Right lobe of liver (tissue), 6 donors: Measurements from ENCODE around the gene RPL22. TPM values are rescaled to one million over a fixed set of nuclear protein-coding genes. Genes with fewer than 3 reads are reported as not detected.

Experiments used
- ATAC-seq, 4 donors: fragments of 200-7000 bp; cut with Tn5 transposase; one replicate each; pipeline ENCODE4 v1.9.1; 2020; ENCODE audit warnings: mild to moderate bottlenecking in 4 of 4, moderate library complexity in 4 of 4
- DNase-seq, 3 donors: peaks; one replicate each; pipeline ENCODE4 v3.0.0-alpha.2; 2020
- H3K27ac ChIP-seq, 3 donors: fragments of 200-600 bp; one replicate each; pipeline ENCODE4 v1.8.0; 2022
- H3K27me3 ChIP-seq, 2 donors: fragments of 200-600 bp; one replicate each; pipeline ENCODE4 v1.8.0; 2022
- H3K36me3 ChIP-seq, 4 donors: fragments of 200-600 bp; sonication (generic) in 1 of 4; one replicate each; pipeline versions ENCODE4 v1.5.1 to v1.8.0; 2017 to 2022; ENCODE audit warnings: control low read depth in 1 of 4
- H3K4me1 ChIP-seq, 4 donors: fragments of 200-600 bp; sonication (generic) in 1 of 4; one replicate each; pipeline versions ENCODE4 v1.5.1 to v1.8.0; 2017 to 2022; ENCODE audit warnings: control low read depth in 1 of 4
- H3K4me3 ChIP-seq, 3 donors: fragments of 200-600 bp; one replicate each; pipeline ENCODE4 v1.8.0; 2022
- H3K9me3 ChIP-seq, 4 donors: fragments of 200-600 bp; sonication (generic) in 1 of 4; one replicate each; pipeline versions ENCODE4 v1.5.1 to v1.8.0; 2017 to 2022; ENCODE audit warnings: control low read depth in 1 of 4
- CTCF ChIP-seq, 4 donors: fragments of 200-600 bp in 3 of 4; fragments of 450-650 bp in 1 of 4; IDR thresholded peaks; one replicate each; pipeline versions ENCODE4 v1.5.1 to v1.8.0; 2016 to 2022; ENCODE audit warnings: antibody characterized with exemption in 4 of 4, mild to moderate bottlenecking in 2 of 4
- POLR2A ChIP-seq: fragments of 450-650 bp; IDR thresholded peaks from one replicate; pipeline ENCODE4 v1.6.1; 2017; ENCODE audit warnings: antibody characterized with exemption, mild to moderate bottlenecking
- WGBS: methylation state at CpG from one replicate; pipeline ENCODE4 v1.1.6; 2018; ENCODE audit warnings: low coverage, low lambda C conversion rate; ENCODE audit not compliant: insufficient coverage; ENCODE audit errors: missing lambda C conversion rate; 5-methylcytosine and 5-hydroxymethylcytosine counted together
- intact Hi-C, 2 donors: fragments of 100-400 bp; cut with DNase I; formaldehyde crosslinking; loops; one replicate each; pipeline versions ENCODE4 v1.11.2 to v1.14.1; 2022
- total RNA-seq, 6 experiments: library from RNA; depleted of rRNA in 2 of 6; stranded (reverse); fragments of >200 nt in 2 of 6; fragmentation: NEBNext Ultra II Directional in 3 of 6; extraction: Animal tissue kit (Norgen Biotek cat#: 25700) in 3 of 6; gene quantifications; one replicate each; pipeline versions ENCODE4 v1.1.0 to v1.2.4, GENCODE V29; 2016 to 2023
- donor health status: DM: no; HTN: yes; CAD: no.
- donor health status: DM: no; HTN: no; CAD: no.
- donor health status: DM: no; HTN: no; CAD: no.
- donor health status: DM: no; HTN: yes; CAD: no.
- donor health status: DM: no; HTN: yes; CAD: no.

The RPL22 gene
- total RNA-seq, 6 experiments from 2014 or later, result 45.4 to 156 (median 134) TPM

- no peak overlapping the region for H3K27ac ChIP-seq
- intact Hi-C loops, result no loop called here
- no peaks in the 10 kb centered on the region for H3K36me3 ChIP-seq
- TF ChIP-seq POLR2A (no peak), CTCF (IDR thresholded peaks at IDR 0.05) (no peak)
- ATAC-seq (no peak), DNase-seq (no peak)
- 61% methylated on average over 4 of the region's 5 CpGs for WGBS
- no peak overlapping the region for H3K4me3 ChIP-seq
- H3K4me1 ChIP-seq, result peaks cover 0 to 4% (median 0%) of the 10 kb centered on the region in 4 donors
- peaks cover 0 to 14% of the 10 kb centered on the region in 2 donors for H3K27me3 ChIP-seq
- H3K9me3 ChIP-seq, result no peaks in the 10 kb centered on the region
Observed at GRCh38 chr1:6174621-6175410, 24.6 kb downstream of the RPL22 start.

GRCh38 chr1:6172549-6172948 lies 26.8 kb downstream of the RPL22 start:
- 55% methylated on average over 4 of the region's 10 CpGs for WGBS
- no peak for DNase-seq
- intact Hi-C loops, result no loop called here

GRCh38 chr1:6171548-6172124 lies 27.8 kb downstream of the RPL22 start:
- TF ChIP-seq POLR2A, result no peak
- no peaks in the 10 kb centered on the region for H3K9me3 ChIP-seq
- H3K27me3 ChIP-seq, result no peaks in the 10 kb centered on the region
- no peak overlapping the region for H3K27ac ChIP-seq
- ATAC-seq, result peak in 1 of 4 donors; percentile 16
- DNase-seq, result no peak
- 29% methylated on average over 6 of the region's 10 CpGs for WGBS
- no peak overlapping the region for H3K4me3 ChIP-seq
- H3K36me3 ChIP-seq, result no peaks in the 10 kb centered on the region
- intact Hi-C loops, result no loop called here
- no peaks in the 10 kb centered on the region for H3K4me1 ChIP-seq

More at GRCh38 chr1:6172549-6172948, 26.8 kb downstream of the RPL22 start:
- Histone ChIP-seq H3K36me3 (no peaks in the 10 kb centered on the region), H3K4me3 (no peak overlapping the region), H3K27me3 (no peaks in the 10 kb centered on the region), H3K4me1 (no peaks in the 10 kb centered on the region), H3K27ac (no peak overlapping the region), H3K9me3 (no peaks in the 10 kb centered on the region)
- no peak for ATAC-seq
- TF ChIP-seq CTCF (IDR thresholded peaks at IDR 0.05), result no peak
- TF ChIP-seq POLR2A, result no peak

GRCh38 chr1:6170742-6171201 lies 28.6 kb downstream of the RPL22 start:
- no peak for ATAC-seq
- Histone ChIP-seq H3K9me3 (no peaks in the 10 kb centered on the region), H3K4me1 (no peaks in the 10 kb centered on the region), H3K4me3 (no peak overlapping the region), H3K27me3 (no peaks in the 10 kb centered on the region), H3K27ac (no peak overlapping the region), H3K36me3 (no peaks in the 10 kb centered on the region)
- DNase-seq, result no peak
- WGBS, result 14% methylated on average over 1 of the region's 19 CpGs
- intact Hi-C loops, result no loop called here
- TF ChIP-seq POLR2A, result no peak
- no peak for TF ChIP-seq CTCF (IDR thresholded peaks at IDR 0.05)

GRCh38 chr1:6170116-6170741 lies 29.2 kb downstream of the RPL22 start:
- Histone ChIP-seq H3K27me3 (no peaks in the 10 kb centered on the region), H3K9me3 (no peaks in the 10 kb centered on the region), H3K4me3 (no peak overlapping the region), H3K27ac (no peak overlapping the region), H3K36me3 (no peaks in the 10 kb centered on the region), H3K4me1 (no peaks in the 10 kb centered on the region)
- DNase-seq (no peak), ATAC-seq (no peak)
- WGBS, result 20% methylated on average over 1 of the region's 16 CpGs
- intact Hi-C loops, result no loop called here
- TF ChIP-seq CTCF (IDR thresholded peaks at IDR 0.05) (no peak), POLR2A (no peak)
